GM23338 (cell line): ENCODE data around the gene HAUS8. TPM values are rescaled to one million over a fixed set of nuclear protein-coding genes. Genes with fewer than 3 reads are reported as not detected.

ENCODE experiments used
- ATAC-seq: fragments of 200-7000 bp; cut with Tn5 transposase; 3 replicates; pipeline ENCODE4 v1.9.1; 2020
- DNase-seq: peaks from one replicate; pipeline ENCODE4 v3.0.0-alpha.2; 2015; ENCODE audit warnings: low spot score
- H2AFZ ChIP-seq: fragments of 200-600 bp; sonication (generic); 2 replicates; pipeline ENCODE4 v1.8.0; 2016; ENCODE audit warnings: antibody characterized with exemption, mild to moderate bottlenecking, moderate library complexity
- H3F3A ChIP-seq: fragments of 200-600 bp; sonication (generic); replicated peaks from 2 replicates; pipeline ENCODE4 v1.8.0; 2017; ENCODE audit warnings: antibody characterized with exemption, mixed run types, low read depth
- H3K27ac ChIP-seq: fragments of 200-600 bp; sonication (generic); 2 replicates; pipeline ENCODE4 v1.6.1; 2016; ENCODE audit warnings: low read depth
- H3K27me3 ChIP-seq: fragments of 200-600 bp; sonication (generic); 2 replicates; pipeline ENCODE4 v1.8.0; 2016; ENCODE audit warnings: mild to moderate bottlenecking, mixed run types, moderate library complexity; ENCODE audit not compliant: insufficient read depth
- H3K36me3 ChIP-seq: fragments of 200-600 bp; sonication (generic); 2 replicates; pipeline ENCODE4 v1.8.0; 2016; ENCODE audit warnings: mild to moderate bottlenecking; ENCODE audit not compliant: insufficient read depth
- H3K4me1 ChIP-seq: fragments of 200-600 bp; sonication (generic); 2 replicates; pipeline ENCODE4 v1.8.0; 2016; ENCODE audit warnings: mild to moderate bottlenecking, moderate library complexity; ENCODE audit not compliant: insufficient read depth
- H3K4me2 ChIP-seq: fragments of 200-600 bp; sonication (generic); 2 replicates; pipeline ENCODE4 v1.7.1; 2017; ENCODE audit warnings: mixed run types
- H3K4me3 ChIP-seq: fragments of 200-600 bp; sonication (generic); 2 replicates; pipeline ENCODE4 v1.6.1; 2016; ENCODE audit warnings: mixed run types
- H3K79me2 ChIP-seq: fragments of 200-600 bp; sonication (generic); replicated peaks from 2 replicates; pipeline ENCODE4 v1.8.0; 2017; ENCODE audit warnings: mild to moderate bottlenecking; ENCODE audit not compliant: insufficient read depth
- H3K9me2 ChIP-seq: fragments of 200-600 bp; sonication (generic); 2 replicates; pipeline ENCODE4 v1.8.0; 2017; ENCODE audit not compliant: insufficient read depth
- H4K20me1 ChIP-seq: fragments of 200-600 bp; sonication (generic); replicated peaks from 2 replicates; pipeline ENCODE4 v1.8.0; 2017; ENCODE audit warnings: mild to moderate bottlenecking; ENCODE audit not compliant: insufficient read depth
- H3K27ac Mint-ChIP-seq: 2 replicates; pipeline ENCODE4 v1.8.0; 2020; ENCODE audit warnings: inconsistent platforms, mild to moderate bottlenecking, moderate library complexity, mixed read lengths
- H3K27me3 Mint-ChIP-seq: 3 replicates; pipeline ENCODE4 v1.8.0; 2022; ENCODE audit warnings: low read depth, mild to moderate bottlenecking, moderate library complexity, mixed read lengths, inconsistent platforms; ENCODE audit not compliant: insufficient read depth, poor library complexity
- H3K36me3 Mint-ChIP-seq: 3 replicates; pipeline ENCODE4 v1.8.0; 2021; ENCODE audit warnings: low read depth, mild to moderate bottlenecking, inconsistent platforms, moderate library complexity, mixed read lengths
- H3K4me1 Mint-ChIP-seq: 3 replicates; pipeline ENCODE4 v1.8.0; 2020; ENCODE audit warnings: mild to moderate bottlenecking, inconsistent platforms, mixed read lengths
- H3K4me3 Mint-ChIP-seq: 3 replicates; pipeline ENCODE4 v1.8.0; 2021; ENCODE audit warnings: moderate library complexity, mild to moderate bottlenecking, inconsistent platforms, mixed read lengths
- H3K9me3 Mint-ChIP-seq: 3 replicates; pipeline ENCODE4 v1.8.0; 2020; ENCODE audit warnings: moderate library complexity, mild to moderate bottlenecking, inconsistent platforms, mixed read lengths
- CREB1 ChIP-seq: fragments of 250-450 bp; sonication (Bioruptor Pico); IDR thresholded peaks from 2 replicates; pipeline ENCODE4 v1.5.0; 2020; ENCODE audit warnings: low read depth, mild to moderate bottlenecking, moderate library complexity
- CTCF ChIP-seq, 2 experiments: fragments of 200-600 bp in 1 of 2; sonication (generic) in 1 of 2; conservative IDR thresholded peaks; 2 replicates each; pipeline versions ENCODE4 v1.5.1 to v1.6.1; 2016 to 2017; ENCODE audit warnings: antibody characterized with exemption in 2 of 2, low read depth in 2 of 2, mild to moderate bottlenecking in 2 of 2, moderate library complexity in 1 of 2
- ETS1 ChIP-seq: IDR thresholded peaks from 2 replicates; pipeline ENCODE4 v1.6.1; 2016; ENCODE audit warnings: antibody characterized with exemption
- EZH2 ChIP-seq: fragments of 200-600 bp; sonication (generic); IDR thresholded peaks from one replicate; pipeline ENCODE4 v1.8.0; 2017; ENCODE audit warnings: antibody characterized with exemption, mild to moderate bottlenecking, low read depth; ENCODE audit not compliant: unreplicated experiment
- EZH2phosphoT487 ChIP-seq: fragments of 200-600 bp; sonication (generic); IDR thresholded peaks from one replicate; pipeline ENCODE4 v1.8.1; 2018; ENCODE audit warnings: antibody characterized with exemption; ENCODE audit not compliant: unreplicated experiment
- JUNB ChIP-seq: IDR thresholded peaks from one replicate; pipeline ENCODE4 v1.6.1; 2016; ENCODE audit warnings: antibody characterized with exemption; ENCODE audit not compliant: unreplicated experiment
- NANOG ChIP-seq: IDR thresholded peaks from 2 replicates; pipeline ENCODE4 v1.6.1; 2016; ENCODE audit warnings: antibody characterized with exemption, borderline replicate concordance
- POLR2AphosphoS5 ChIP-seq: IDR thresholded peaks from 2 replicates; pipeline ENCODE4 v1.6.1; 2016; ENCODE audit warnings: antibody characterized with exemption, low read depth
- STAT1 ChIP-seq: IDR thresholded peaks from one replicate; pipeline ENCODE4 v1.6.1; 2016; ENCODE audit warnings: antibody characterized with exemption; ENCODE audit not compliant: unreplicated experiment
- ZNF331 ChIP-seq: fragments of 250-450 bp; sonication (Bioruptor Pico); IDR thresholded peaks from 2 replicates; pipeline ENCODE4 v1.5.0; 2020; ENCODE audit warnings: low read depth, mild to moderate bottlenecking, moderate library complexity
- ZNF462 ChIP-seq: fragments of 250-450 bp; sonication (Bioruptor Pico); IDR thresholded peaks from 2 replicates; pipeline ENCODE4 v1.5.0; 2020; ENCODE audit warnings: mild to moderate bottlenecking, moderate library complexity
- polyA plus RNA-seq: library from polyadenylated mRNA; unstranded; fragments of >200 nt; fragmentation: Nextera tagmentation; extraction: Ambion mirVana; gene quantifications from 2 replicates; pipeline ENCODE4 v1.2.1, GENCODE V29; 2016
- total RNA-seq: library from RNA; depleted of rRNA; stranded (reverse); fragments of >200 nt; shearing (Covaris generic); gene quantifications from 2 replicates; pipeline ENCODE4 v1.2.3, GENCODE V29; 2014

Gene HAUS8
- total and polyA plus RNA-seq, 2 experiments from 2014 or later, result 11.1 to 33.3 TPM

GRCh38 chr19:17113127-17113785 is 38.0 kb upstream of the HAUS8 start (continued):
- TF ChIP-seq STAT1 (no peak), JUNB (no peak), CREB1 (CRISPR knock-in tag) (no peak), ZNF462 (CRISPR knock-in tag) (no peak)

- no peak overlapping the region for H3K4me3 ChIP-seq
- peaks cover 47% of the 10 kb centered on the region for H3K4me1 Mint-ChIP-seq
- 0 out of 2 replicates have a peak overlapping the region, but pooled peaks have one; percentile 55 for H3K27ac ChIP-seq
- peak overlapping the region; percentile 70 for H3K27ac Mint-ChIP-seq
- peaks cover 6% of the 10 kb centered on the region for H3K27me3 Mint-ChIP-seq
- H3K9me2 ChIP-seq, result no peaks in the 10 kb centered on the region
- peaks cover 10% of the 10 kb centered on the region for H3K79me2 ChIP-seq
- 0 out of 2 replicates have a peak, but pooled peaks cover 3% of the 10 kb centered on the region for H3K36me3 ChIP-seq
- H3F3A ChIP-seq, result peaks cover 8% of the 10 kb centered on the region
- peaks cover 3% of the 10 kb centered on the region; the same call in 1 of the 2 replicates for H4K20me1 ChIP-seq
- H3K9me3 Mint-ChIP-seq, result no peaks in the 10 kb centered on the region; the same call in 2 of the 3 replicates
- no peaks in the 10 kb centered on the region for H3K27me3 ChIP-seq
- no peak for ATAC-seq
- no peak overlapping the region; the same call in 2 of the 3 replicates for H3K4me3 Mint-ChIP-seq
- peaks cover 10% of the 10 kb centered on the region for H3K36me3 Mint-ChIP-seq
- H2AFZ ChIP-seq, result no peak overlapping the region
- DNase-seq, result no peak
- no peak overlapping the region for H3K4me2 ChIP-seq
- peaks cover 24% of the 10 kb centered on the region for H3K4me1 ChIP-seq
- TF ChIP-seq ZNF331 (CRISPR knock-in tag) (no peak), CREB1 (CRISPR knock-in tag) (no peak), NANOG (no peak), CTCF (conservative IDR thresholded peaks at IDR 0.05; ENCODE audit: low read depth in 2 of 2) (no peak), EZH2phosphoT487 (no peak), ETS1 (no peak), POLR2AphosphoS5 (no peak), EZH2 (no peak)
Observed at GRCh38 chr19:17112700-17113099, 37.4 kb upstream of the HAUS8 start.
